Measurements from ENCODE around the gene MTG2. TPM values are rescaled to one million over a fixed set of nuclear protein-coding genes. Genes with fewer than 3 reads are reported as not detected.

The MTG2 gene
- polyA plus RNA-seq, 1 donor from 2014 or later = 36.1 TPM

- Histone ChIP-seq H2AFZ (ENCODE audit: low read depth, low read length) (no peak overlapping the region), H3K79me2 (replicated peaks; ENCODE audit: insufficient read depth, low read length) (peaks cover 60% of the 10 kb centered on the region), H3K36me3 (ENCODE audit: insufficient read depth, low read length) (no peaks in the 10 kb centered on the region), H3K4me3 (ENCODE audit: low read length) (no peak overlapping the region), H3K9me3 (ENCODE audit: low read length) (no peaks in the 10 kb centered on the region), H3K27me3 (ENCODE audit: insufficient read depth, low read depth, low read length) (no peaks in the 10 kb centered on the region), H3K9ac (ENCODE audit: low read length) (no peak overlapping the region), H3K27ac (ENCODE audit: low read length) (no peak overlapping the region), H4K20me1 (ENCODE audit: insufficient read depth) (no peaks in the 10 kb centered on the region), H3F3A (ENCODE audit: insufficient read depth, low read length, poor library complexity, severe bottlenecking) (no peaks in the 10 kb centered on the region), H3K4me2 (ENCODE audit: low read length) (no peak overlapping the region), H3K9me2 (ENCODE audit: insufficient read depth, low read length) (no peaks in the 10 kb centered on the region)
- TF ChIP-seq MXI1 (conservative IDR thresholded peaks at IDR 0.05; ENCODE audit: poor library complexity, severe bottlenecking) (no peak), REST (IDR thresholded peaks at IDR 0.05; ENCODE audit: borderline replicate concordance) (no peak), POLR2AphosphoS5 (IDR thresholded peaks at IDR 0.05) (no peak), EP300 (conservative IDR thresholded peaks at IDR 0.05; ENCODE audit: poor library complexity, severe bottlenecking) (no peak), RAD21 (conservative IDR thresholded peaks at IDR 0.05) (no peak), CTCF (IDR thresholded peaks at IDR 0.05; ENCODE audit: poor library complexity, severe bottlenecking) (no peak)
Observed at GRCh38 chr20:62244644-62245108, 61.8 kb downstream of the MTG2 start.

GRCh38 chr20:62245911-62246280 lies 63.1 kb downstream of the MTG2 start:
- Histone ChIP-seq H4K20me1 (ENCODE audit: insufficient read depth) (no peaks in the 10 kb centered on the region), H3K36me3 (ENCODE audit: insufficient read depth, low read length) (no peaks in the 10 kb centered on the region), H3F3A (ENCODE audit: insufficient read depth, low read length, poor library complexity, severe bottlenecking) (no peaks in the 10 kb centered on the region), H3K9me3 (ENCODE audit: low read length) (no peaks in the 10 kb centered on the region), H2AFZ (ENCODE audit: low read depth, low read length) (no peak overlapping the region), H3K27ac (ENCODE audit: low read length) (no peak overlapping the region), H3K79me2 (replicated peaks; ENCODE audit: insufficient read depth, low read length) (peaks cover 56% of the 10 kb centered on the region), H3K4me3 (ENCODE audit: low read length) (no peak overlapping the region), H3K9ac (ENCODE audit: low read length) (no peak overlapping the region), H3K9me2 (ENCODE audit: insufficient read depth, low read length) (no peaks in the 10 kb centered on the region), H3K4me2 (ENCODE audit: low read length) (no peak overlapping the region), H3K27me3 (ENCODE audit: insufficient read depth, low read depth, low read length) (no peaks in the 10 kb centered on the region)
- no peak for TF ChIP-seq SMC3 (conservative IDR thresholded peaks at IDR 0.05; ENCODE audit: poor library complexity)

- TF ChIP-seq REST (IDR thresholded peaks at IDR 0.05; ENCODE audit: borderline replicate concordance) = no peak
- no peak for TF ChIP-seq MXI1 (conservative IDR thresholded peaks at IDR 0.05; ENCODE audit: poor library complexity, severe bottlenecking)
- TF ChIP-seq SMC3 (conservative IDR thresholded peaks at IDR 0.05; ENCODE audit: poor library complexity) = no peak
- TF ChIP-seq TAF1 (IDR thresholded peaks at IDR 0.05; ENCODE audit: low read depth) = no peak
- TF ChIP-seq EP300 (conservative IDR thresholded peaks at IDR 0.05; ENCODE audit: poor library complexity, severe bottlenecking) = no peak
- Histone ChIP-seq H3K4me3 (ENCODE audit: low read length) (no peak overlapping the region), H3K36me3 (ENCODE audit: insufficient read depth, low read length) (no peaks in the 10 kb centered on the region), H3K27me3 (ENCODE audit: insufficient read depth, low read depth, low read length) (no peaks in the 10 kb centered on the region), H4K20me1 (ENCODE audit: insufficient read depth) (no peaks in the 10 kb centered on the region), H3K9me3 (ENCODE audit: low read length) (no peaks in the 10 kb centered on the region), H3K79me2 (replicated peaks; ENCODE audit: insufficient read depth, low read length) (peaks cover 54% of the 10 kb centered on the region), H3K27ac (ENCODE audit: low read length) (no peak overlapping the region), H3F3A (ENCODE audit: insufficient read depth, low read length, poor library complexity, severe bottlenecking) (no peaks in the 10 kb centered on the region), H3K9me2 (ENCODE audit: insufficient read depth, low read length) (no peaks in the 10 kb centered on the region), H3K4me2 (ENCODE audit: low read length) (no peak overlapping the region), H2AFZ (ENCODE audit: low read depth, low read length) (no peak overlapping the region), H3K9ac (ENCODE audit: low read length) (no peak overlapping the region)
Observed at GRCh38 chr20:62246431-62246830, 63.6 kb downstream of the MTG2 start.

Data from neural cell (in vitro differentiated cells).